ENCODE results near the gene PKLR. TPM values are rescaled to one million over a fixed set of nuclear protein-coding genes. Genes with fewer than 3 reads are reported as not detected.

The PKLR gene
- total and polyA plus RNA-seq, 12 donors = 0.11 TPM; not detected in 11

GRCh38 chr1:155325603-155325893 is 24.3 kb upstream of the PKLR start:
- Histone ChIP-seq H3K4me1 (peaks cover 7 to 40% (median 33%) of the 10 kb centered on the region in 9 donors), H3K9me3 (no peaks in the 10 kb centered on the region), H3K36me3 (peaks cover 0 to 54% (median 37%) of the 10 kb centered on the region in 9 donors), H3K4me3 (peak overlapping the region in 8 of 10 donors; percentile 67 to 95 (median 84)), H3K27ac (peak overlapping the region in 4 of 10 donors; percentile 95 to 98 (median 98)), H3K27me3 (no peaks in the 10 kb centered on the region)
- ATAC-seq (no peak), DNase-seq (no peak)
- intact Hi-C loops (cut with DNase I) = no loop called here
- WGBS, 2 donors = 63 to 65% methylated on average over 6 of the region's 6 CpGs
- TF ChIP-seq CTCF (IDR thresholded peaks at IDR 0.05) = no peak

GRCh38 chr1:155324717-155325602 is 23.7 kb upstream of the PKLR start:
- H3K36me3 ChIP-seq = peaks cover 0 to 48% (median 31%) of the 10 kb centered on the region in 9 donors
- H3K4me3 ChIP-seq = peak overlapping the region; percentile 67 to 95 (median 84)
- H3K27ac ChIP-seq = peak overlapping the region; percentile 9 to 98 (median 97)
- peak in 3 of 8 donors; percentile 0 to 3 (median 0) for ATAC-seq
- H3K9me3 ChIP-seq = no peaks in the 10 kb centered on the region
- TF ChIP-seq CTCF (IDR thresholded peaks at IDR 0.05) = peak in 6 of 9 donors; percentile 12 to 45 (median 32)
- H3K4me1 ChIP-seq = peaks cover 7 to 46% (median 39%) of the 10 kb centered on the region in 9 donors
- intact Hi-C loops (cut with DNase I) = loop anchor here in 9 of 10 donors (1.0 to 5.0 kb wide), 6 partner anchors 17 to 267 kb away; partner anchors contain the start of genes HCN3 (in 4 of the 9), MTX1 (in 2 of the 9), THBS3 (in 2 of the 9) and FDPS (in 1 of the 9)
- 10 to 17% methylated on average over 59 of the region's 59 CpGs for WGBS, 2 donors
- no peaks in the 10 kb centered on the region for H3K27me3 ChIP-seq
- DNase-seq = peak; percentile 37 to 55

- H3K9me3 ChIP-seq = no peaks in the 10 kb centered on the region
- H3K4me3 ChIP-seq = peak overlapping the region; percentile 67 to 95 (median 84)
- peaks cover 0 to 45% (median 23%) of the 10 kb centered on the region in 9 donors for H3K36me3 ChIP-seq
- peak; percentile 94 to 96 for DNase-seq
- peaks cover 7 to 54% (median 40%) of the 10 kb centered on the region in 9 donors for H3K4me1 ChIP-seq
- H3K27ac ChIP-seq = peak overlapping the region; percentile 91 to 98 (median 97)
- WGBS, 2 donors = 0% methylated on average over 43 to 44 of the region's 44 CpGs
- intact Hi-C loops (cut with DNase I) = loop anchor here in 9 of 10 donors (1.0 to 5.0 kb wide), 6 partner anchors 16 to 268 kb away; partner anchors contain the start of genes HCN3 (in 4 of the 9), MTX1 (in 2 of the 9), THBS3 (in 2 of the 9) and FDPS (in 1 of the 9)
- ATAC-seq = peak; percentile 85 to 92 (median 90)
- no peaks in the 10 kb centered on the region for H3K27me3 ChIP-seq
- no peak for TF ChIP-seq CTCF (IDR thresholded peaks at IDR 0.05)
Measured at GRCh38 chr1:155324037-155324716, 22.9 kb upstream of the PKLR start.

- intact Hi-C loops (cut with DNase I) = loop anchor here (1.0 to 5.0 kb wide), 10 partner anchors 15 to 269 kb away; partner anchors contain the start of genes HCN3 (in 6 of the 10), MTX1 (in 2 of the 10), THBS3 (in 2 of the 10) and ENTREP3 (in 1 of the 10)
- ATAC-seq (peak; percentile 64 to 82 (median 77)), DNase-seq (peak; percentile 90 to 91)
- Histone ChIP-seq H3K9me3 (no peaks in the 10 kb centered on the region), H3K36me3 (peaks cover 0 to 45% (median 21%) of the 10 kb centered on the region in 9 donors), H3K27me3 (no peaks in the 10 kb centered on the region), H3K4me1 (peaks cover 7 to 54% (median 40%) of the 10 kb centered on the region in 9 donors), H3K4me3 (peak overlapping the region; percentile 67 to 95 (median 84)), H3K27ac (peak overlapping the region; percentile 91 to 98 (median 97))
- WGBS, 2 donors = 0 to 1% methylated on average over 28 to 29 of the region's 29 CpGs
- no peak for TF ChIP-seq CTCF (IDR thresholded peaks at IDR 0.05)
Measured at GRCh38 chr1:155323729-155324036, 22.4 kb upstream of the PKLR start.
